GM18519 (cell line): Measurements from ENCODE around the gene LGI4.
"Not testable (repeated sequence)": the region's sequence is repeated elsewhere in the genome, so short reads cannot be mapped to it uniquely, and the experiment has no call there.

Experiments used
- ATAC-seq: cut with Tn5 transposase; IDR thresholded peaks from one replicate; pipeline ENCODE4 v1.9.1; 2021; ENCODE audit warnings: mild to moderate bottlenecking, moderate library complexity; ENCODE audit not compliant: unreplicated experiment, low FRiP score

LGI4 gene

GRCh38 chr19:35108730-35109129, 26.1 kb downstream of the LGI4 start:
- ATAC-seq: no peak

- no peak for ATAC-seq
Measured at GRCh38 chr19:35107545-35107944, 27.3 kb downstream of the LGI4 start.

DNA sequence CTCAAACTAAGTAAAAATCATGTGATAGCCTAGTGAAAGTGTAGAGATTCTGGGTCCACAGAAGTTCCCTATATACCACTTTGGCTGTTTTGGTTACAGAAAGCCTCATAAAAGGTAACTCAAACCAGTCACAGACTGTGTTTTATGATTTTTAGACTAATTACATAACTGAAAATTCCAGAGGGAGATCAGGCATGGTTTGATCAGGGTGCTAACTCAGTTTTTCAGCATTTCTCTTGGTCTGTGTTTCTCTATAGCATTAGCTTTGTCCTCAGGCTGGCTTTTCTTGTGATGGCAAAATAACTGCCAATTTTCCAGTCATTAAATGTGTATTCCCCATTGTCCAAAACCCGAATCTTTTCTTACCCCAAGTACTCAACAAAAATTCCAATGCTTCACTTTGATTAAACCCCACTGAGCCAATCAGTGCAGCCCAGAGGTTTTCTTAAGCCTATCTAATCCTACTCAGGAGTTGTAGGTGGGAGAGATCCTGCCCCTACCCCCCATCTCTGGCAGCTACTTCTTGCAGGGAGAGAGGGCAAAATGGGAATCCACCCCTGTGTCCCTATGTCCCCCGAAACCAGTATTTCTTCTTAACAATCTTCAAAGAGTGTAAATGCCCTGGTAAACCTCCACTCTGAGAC, 27.8 kb downstream of the LGI4 start:
- ATAC-seq: no peak

GRCh38 chr19:35106291-35106583, 28.6 kb downstream of the LGI4 start:
- no peak for ATAC-seq

GRCh38 chr19:35105411-35106290, 29.2 kb downstream of the LGI4 start:
- ATAC-seq: no peak

DNA sequence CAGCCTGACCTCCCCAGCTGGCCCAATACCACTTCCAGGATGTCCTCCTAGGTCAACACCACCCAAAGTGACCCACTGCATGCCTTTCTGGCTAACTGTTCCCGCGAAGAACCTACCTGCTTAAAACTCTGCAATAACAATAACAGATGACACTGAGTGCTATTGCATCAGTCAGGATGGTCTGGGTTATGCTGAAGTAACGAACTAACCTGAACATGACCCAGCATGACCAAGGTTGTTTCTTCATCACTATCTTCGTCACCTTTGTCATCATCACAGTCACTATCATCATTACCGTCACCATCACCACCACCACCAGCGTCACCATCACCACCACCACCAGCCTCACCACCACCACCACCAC, 29.8 kb downstream of the LGI4 start:
- no peak for ATAC-seq

- no peak for ATAC-seq
Measured at GRCh38 chr19:35104361-35104760, 30.5 kb downstream of the LGI4 start.

DNA sequence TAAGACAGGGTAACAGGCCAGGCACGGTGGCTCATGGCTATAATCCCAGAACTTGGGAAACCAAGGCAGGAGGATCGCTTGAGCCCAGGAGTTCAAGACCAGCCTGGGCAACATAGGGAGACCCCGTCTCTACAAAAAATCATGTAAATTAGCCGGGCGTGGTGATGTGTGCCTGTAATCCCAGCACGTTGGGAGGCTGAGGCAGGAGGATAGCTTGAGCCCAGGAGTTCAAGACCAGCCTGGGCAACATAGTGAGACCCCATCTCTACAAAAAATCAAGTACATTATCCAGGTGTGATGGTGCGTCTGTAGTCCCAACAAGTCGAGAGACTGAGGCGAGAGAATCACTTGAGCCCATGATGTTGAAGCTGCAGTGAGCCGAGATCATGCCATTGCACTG, 31.2 kb downstream of the LGI4 start:
- not testable (repeated sequence) for ATAC-seq

DNA sequence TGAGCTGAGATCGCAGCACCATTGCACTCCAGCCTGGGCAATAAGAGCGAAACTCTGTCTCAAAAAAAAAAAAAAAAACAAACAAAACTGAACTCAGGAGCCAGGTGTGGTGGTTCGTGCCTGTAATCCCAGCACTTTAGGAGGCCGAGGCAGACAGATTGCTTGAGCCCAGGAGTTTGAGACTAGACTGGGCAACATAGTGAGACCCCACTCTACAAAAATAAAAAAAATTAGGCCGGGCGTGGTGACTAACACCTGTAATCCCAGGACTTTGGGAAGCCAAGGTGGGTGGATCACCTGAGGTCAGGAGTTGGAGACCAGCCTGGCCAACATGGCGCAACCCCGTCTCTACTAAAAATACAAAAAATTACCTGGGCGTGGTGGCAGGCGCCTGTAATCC, 32.9 kb downstream of the LGI4 start:
- ATAC-seq: not testable (repeated sequence)

DNA sequence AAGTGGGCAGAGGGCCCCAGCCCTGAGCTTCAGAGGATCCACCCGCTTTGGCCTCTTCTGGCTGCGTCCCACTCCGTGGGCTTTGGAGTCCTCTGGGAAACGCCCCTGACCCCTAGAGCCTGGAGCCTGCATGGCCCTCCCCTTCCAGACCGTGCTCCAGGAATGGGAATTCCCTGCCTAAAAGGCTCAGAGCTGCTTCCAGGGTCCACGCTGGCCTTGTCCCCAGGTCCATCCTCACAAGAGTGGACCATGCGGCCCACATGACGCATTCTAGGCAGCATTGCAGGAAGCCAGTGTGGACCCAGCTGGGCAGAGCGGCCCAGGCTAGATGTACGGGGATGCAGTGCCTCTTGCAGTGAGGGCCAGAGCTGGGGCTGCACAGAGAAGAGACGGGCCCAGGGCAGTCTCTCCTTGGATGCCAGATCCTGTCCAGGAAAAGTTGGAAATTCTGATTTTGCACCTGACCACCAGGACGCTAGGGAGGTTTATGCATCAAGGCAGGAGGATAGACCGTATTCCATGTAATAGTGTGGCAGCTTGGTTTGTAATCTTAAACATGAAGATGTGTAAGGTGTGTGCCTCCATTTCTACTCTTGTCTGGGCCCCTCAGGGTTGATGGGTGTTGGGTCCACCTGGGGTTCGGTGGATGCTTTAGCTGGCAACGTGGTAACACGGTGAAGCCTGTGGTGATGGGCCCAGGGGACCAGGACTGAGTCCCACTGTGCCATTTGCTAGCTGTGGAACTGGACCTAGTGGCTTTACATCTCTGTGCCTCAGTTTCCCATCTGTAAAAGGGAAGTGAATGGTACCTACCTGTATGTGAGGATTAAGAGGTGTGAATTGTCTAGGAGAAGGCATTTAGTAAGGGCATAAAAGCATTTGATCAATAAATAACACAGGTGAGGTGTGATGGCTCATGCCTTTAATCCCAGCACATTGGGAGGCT, 34.0 kb downstream of the LGI4 start:
- ATAC-seq: no peak

- ATAC-seq: no peak
Measured at GRCh38 chr19:35099897-35100275, 35.0 kb downstream of the LGI4 start.

DNA sequence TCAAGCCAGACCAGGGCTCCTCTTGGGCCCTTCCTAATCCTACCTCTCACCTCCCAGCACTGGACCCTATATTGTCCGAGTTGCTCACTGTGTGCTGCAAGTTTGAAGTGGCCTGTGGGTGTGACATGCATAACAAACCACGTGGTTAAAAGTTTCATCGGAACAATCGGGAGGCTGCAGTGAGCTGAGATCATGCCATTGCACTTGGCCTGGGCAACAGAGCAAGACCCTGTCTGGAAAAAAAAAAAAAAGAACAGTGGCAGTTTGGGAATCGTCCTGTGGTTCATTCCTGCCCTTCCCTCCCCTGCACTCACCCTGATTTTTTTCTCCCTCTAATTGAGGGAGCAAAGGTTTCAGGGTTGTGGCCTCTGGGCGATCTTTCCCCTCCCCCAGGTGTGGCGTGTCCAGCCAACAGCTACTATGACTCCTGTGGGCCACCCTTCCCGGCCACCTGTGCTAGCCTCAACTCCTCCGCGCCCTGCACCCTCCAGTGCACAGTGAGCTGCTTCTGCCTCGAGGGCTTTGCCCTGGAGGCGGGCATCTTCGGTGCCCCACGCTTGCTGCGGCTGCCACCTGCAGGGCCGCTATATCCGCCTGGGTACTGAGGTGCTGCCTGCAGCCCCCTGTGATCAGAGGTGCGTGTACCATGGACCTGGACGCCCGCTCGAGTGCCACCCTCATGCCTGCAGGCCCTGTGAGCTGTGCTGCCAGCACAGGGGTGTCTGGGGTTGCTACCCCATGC, 35.5 kb downstream of the LGI4 start:
- no peak for ATAC-seq

GRCh38 chr19:35098413-35099049, 36.3 kb downstream of the LGI4 start:
- ATAC-seq: no peak

GRCh38 chr19:35095667-35096368, 39.0 kb downstream of the LGI4 start:
- ATAC-seq: no peak

- no peak for ATAC-seq
Measured at GRCh38 chr19:35094656-35095055, 40.2 kb downstream of the LGI4 start.

- ATAC-seq: no peak
Measured at GRCh38 chr19:35093941-35094647, 40.8 kb downstream of the LGI4 start.

GRCh38 chr19:35093430-35093829, 41.4 kb downstream of the LGI4 start:
- ATAC-seq: no peak

GRCh38 chr19:35090506-35091214, 44.2 kb downstream of the LGI4 start:
- ATAC-seq: no peak
